Upper lobe of left lung (tissue), 6 donors: ENCODE measurements around the gene FMNL2. TPM values are rescaled to one million over a fixed set of nuclear protein-coding genes. Genes with fewer than 3 reads are reported as not detected.

Experiments
- ATAC-seq, 2 donors: fragments of 200-7000 bp; cut with Tn5 transposase; one replicate each; pipeline ENCODE4 v1.9.1; 2022; ENCODE audit warnings: mild to moderate bottlenecking in 2 of 2, moderate library complexity in 2 of 2; ENCODE audit not compliant: low FRiP score in 2 of 2
- DNase-seq, 2 donors: peaks; one replicate each; pipeline ENCODE4 v3.0.0-alpha.2; 2019 to 2020
- H3K27ac ChIP-seq, 4 donors: fragments of 200-600 bp; sonication (generic); one replicate each; pipeline ENCODE4 v1.5.1; 2016 to 2019
- H3K27me3 ChIP-seq, 4 donors: fragments of 200-600 bp; sonication (generic); one replicate each; pipeline ENCODE4 v1.5.1; 2017 to 2019
- H3K36me3 ChIP-seq, 4 donors: fragments of 200-600 bp; sonication (generic); one replicate each; pipeline ENCODE4 v1.5.1; 2016 to 2019
- H3K4me1 ChIP-seq, 4 donors: fragments of 200-600 bp; sonication (generic); one replicate each; pipeline ENCODE4 v1.5.1; 2018 to 2019
- H3K4me3 ChIP-seq, 4 donors: fragments of 200-600 bp; sonication (generic); one replicate each; pipeline ENCODE4 v1.5.1; 2017 to 2019; ENCODE audit warnings: mild to moderate bottlenecking in 2 of 4, moderate library complexity in 1 of 4
- H3K9me3 ChIP-seq, 4 donors: fragments of 200-600 bp; sonication (generic); one replicate each; pipeline ENCODE4 v1.5.1; 2018 to 2019
- EP300 ChIP-seq, 4 donors: sonication (generic); formaldehyde crosslinking; IDR thresholded peaks; one replicate each; pipeline ENCODE4 v1.5.1; 2017; ENCODE audit warnings: antibody characterized with exemption in 4 of 4, control low read depth in 2 of 4
- POLR2A ChIP-seq, 4 donors: fragments of 450-650 bp; IDR thresholded peaks; one replicate each; pipeline ENCODE4 v1.5.1; 2016 to 2017; ENCODE audit warnings: antibody characterized with exemption in 4 of 4, mild to moderate bottlenecking in 2 of 4
- POLR2AphosphoS5 ChIP-seq, 2 donors: sonication (generic); formaldehyde crosslinking; IDR thresholded peaks; one replicate each; pipeline ENCODE4 v1.5.1; 2017; ENCODE audit warnings: antibody characterized with exemption in 2 of 2
- WGBS, 2 donors: methylation state at CpG; one replicate each; pipeline ENCODE4 v1.1.5; 2017 to 2018; 5-methylcytosine and 5-hydroxymethylcytosine counted together
- total RNA-seq, 6 donors: library from RNA; depleted of rRNA in 4 of 6; stranded (reverse); fragments of >200 nt in 4 of 6; gene quantifications; one replicate each; pipeline versions ENCODE4 v1.1.0 to v1.2.1, GENCODE V29; 2016 to 2021
- TF ChIP-seq, protein P1 (sequence below), 6 experiments: fragments of 450-650 bp in 4 of 6; fragments of 200-600 bp in 2 of 6; sonication (generic) in 2 of 6; IDR thresholded peaks; one replicate each; pipeline ENCODE4 v1.5.1; 2016 to 2019; ENCODE audit warnings: antibody characterized with exemption in 6 of 6
- donor health status: DM: no; HTN: no; CAD: no; lungs with moderate emphysema.
- donor health status: DM: no; HTN: yes; CAD: no; lungs with severe emphysema.

Gene FMNL2
- total RNA-seq, 6 donors from 2014 or later = 49.9 to 160 (median 66.9) TPM

DNA sequence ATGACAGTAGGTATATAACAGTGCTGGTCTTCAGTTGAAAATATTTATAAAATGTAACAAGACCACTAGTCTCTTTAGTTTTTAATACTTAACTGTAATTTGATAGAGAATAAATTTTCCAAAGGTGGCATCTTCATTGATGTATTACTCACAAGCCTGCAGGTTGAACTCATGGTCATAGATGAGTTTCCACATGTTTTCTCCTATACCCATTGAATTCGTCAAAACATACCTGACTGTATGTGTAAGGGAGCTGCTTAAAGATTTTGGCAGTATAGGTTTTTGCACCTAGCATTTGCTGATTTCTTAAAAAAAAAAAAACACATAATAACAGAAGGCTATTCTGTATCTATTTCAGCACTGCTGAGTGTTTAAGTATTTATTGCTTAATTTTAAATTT, 112.9 kb downstream of the FMNL2 start:
- WGBS, 2 donors = 93 to 94% methylated on average over 1 of the region's 1 CpG
- Histone ChIP-seq H3K4me1 (peaks cover 0 to 23% (median 13%) of the 10 kb centered on the region in 4 donors), H3K4me3 (no peak overlapping the region), H3K27me3 (no peaks in the 10 kb centered on the region), H3K9me3 (no peaks in the 10 kb centered on the region), H3K36me3 (no peaks in the 10 kb centered on the region), H3K27ac (no peak overlapping the region)
- ATAC-seq (no peak), DNase-seq (no peak)
- TF ChIP-seq POLR2A (IDR thresholded peaks at IDR 0.05) (no peak), EP300 (IDR thresholded peaks at IDR 0.05) (no peak), POLR2AphosphoS5 (IDR thresholded peaks at IDR 0.05) (no peak)
- TF ChIP-seq, protein P1, sequence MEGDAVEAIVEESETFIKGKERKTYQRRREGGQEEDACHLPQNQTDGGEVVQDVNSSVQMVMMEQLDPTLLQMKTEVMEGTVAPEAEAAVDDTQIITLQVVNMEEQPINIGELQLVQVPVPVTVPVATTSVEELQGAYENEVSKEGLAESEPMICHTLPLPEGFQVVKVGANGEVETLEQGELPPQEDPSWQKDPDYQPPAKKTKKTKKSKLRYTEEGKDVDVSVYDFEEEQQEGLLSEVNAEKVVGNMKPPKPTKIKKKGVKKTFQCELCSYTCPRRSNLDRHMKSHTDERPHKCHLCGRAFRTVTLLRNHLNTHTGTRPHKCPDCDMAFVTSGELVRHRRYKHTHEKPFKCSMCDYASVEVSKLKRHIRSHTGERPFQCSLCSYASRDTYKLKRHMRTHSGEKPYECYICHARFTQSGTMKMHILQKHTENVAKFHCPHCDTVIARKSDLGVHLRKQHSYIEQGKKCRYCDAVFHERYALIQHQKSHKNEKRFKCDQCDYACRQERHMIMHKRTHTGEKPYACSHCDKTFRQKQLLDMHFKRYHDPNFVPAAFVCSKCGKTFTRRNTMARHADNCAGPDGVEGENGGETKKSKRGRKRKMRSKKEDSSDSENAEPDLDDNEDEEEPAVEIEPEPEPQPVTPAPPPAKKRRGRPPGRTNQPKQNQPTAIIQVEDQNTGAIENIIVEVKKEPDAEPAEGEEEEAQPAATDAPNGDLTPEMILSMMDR (IDR thresholded peaks at IDR 0.05) = no peak

DNA sequence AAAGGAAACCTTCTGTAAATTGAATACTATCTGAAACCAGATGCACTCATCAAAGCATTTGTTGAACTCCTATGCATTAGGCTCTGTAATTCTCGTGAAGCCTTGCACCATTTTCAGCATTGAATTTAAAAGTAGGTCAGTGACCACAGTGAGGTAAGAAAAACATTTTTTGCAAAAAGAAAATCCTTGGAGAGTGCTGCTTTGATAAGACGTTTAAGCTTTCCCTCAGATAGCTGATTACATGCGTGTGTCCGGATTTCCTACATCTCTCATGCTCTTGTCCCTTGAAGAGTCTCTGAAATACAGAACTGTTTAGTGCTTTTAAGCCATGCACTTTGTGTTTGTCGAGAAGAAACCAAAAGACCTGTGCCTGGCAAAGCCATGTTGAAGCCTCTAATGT, 113.6 kb downstream of the FMNL2 start:
- Histone ChIP-seq H3K36me3 (no peaks in the 10 kb centered on the region), H3K27me3 (no peaks in the 10 kb centered on the region), H3K9me3 (no peaks in the 10 kb centered on the region), H3K4me1 (peaks cover 0 to 19% (median 13%) of the 10 kb centered on the region in 4 donors), H3K27ac (no peak overlapping the region), H3K4me3 (no peak overlapping the region)
- DNase-seq = no peak
- WGBS, 2 donors = 82 to 88% methylated on average over 5 of the region's 5 CpGs
- no peak for ATAC-seq
- TF ChIP-seq EP300 (IDR thresholded peaks at IDR 0.05) (no peak), POLR2A (IDR thresholded peaks at IDR 0.05) (no peak), POLR2AphosphoS5 (IDR thresholded peaks at IDR 0.05) (no peak)
- TF ChIP-seq, protein P1 (IDR thresholded peaks at IDR 0.05) = no peak

DNA sequence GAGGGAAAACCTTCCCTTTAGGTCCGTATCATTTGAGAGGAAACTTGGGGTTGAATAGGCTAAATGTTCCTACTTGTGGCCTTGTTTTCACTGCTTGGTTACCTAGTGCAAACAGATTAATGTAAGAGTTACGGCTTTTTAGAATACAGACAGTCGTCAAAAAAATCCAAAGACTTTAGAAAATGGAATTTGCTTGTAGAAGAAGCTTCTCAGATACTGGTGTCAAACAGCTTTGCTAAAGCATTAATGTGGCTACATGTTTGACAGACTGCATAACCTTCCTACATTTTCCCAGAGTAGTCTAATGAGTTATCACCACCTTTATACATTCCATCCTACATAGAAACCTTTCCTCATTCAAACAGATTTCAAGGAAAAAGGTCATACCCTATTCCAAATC, 114.6 kb downstream of the FMNL2 start:
- Histone ChIP-seq H3K27ac (no peak overlapping the region), H3K4me1 (peaks cover 0 to 16% (median 10%) of the 10 kb centered on the region in 4 donors), H3K36me3 (no peaks in the 10 kb centered on the region), H3K9me3 (no peaks in the 10 kb centered on the region), H3K4me3 (no peak overlapping the region), H3K27me3 (no peaks in the 10 kb centered on the region)
- TF ChIP-seq, protein P1 (IDR thresholded peaks at IDR 0.05) = no peak
- no peak for TF ChIP-seq EP300 (IDR thresholded peaks at IDR 0.05)
- no peak for TF ChIP-seq POLR2AphosphoS5 (IDR thresholded peaks at IDR 0.05)
- no peak for TF ChIP-seq POLR2A (IDR thresholded peaks at IDR 0.05)
- DNase-seq (no peak), ATAC-seq (no peak)
- 66 to 78% methylated on average over 3 of the region's 3 CpGs for WGBS, 2 donors

DNA sequence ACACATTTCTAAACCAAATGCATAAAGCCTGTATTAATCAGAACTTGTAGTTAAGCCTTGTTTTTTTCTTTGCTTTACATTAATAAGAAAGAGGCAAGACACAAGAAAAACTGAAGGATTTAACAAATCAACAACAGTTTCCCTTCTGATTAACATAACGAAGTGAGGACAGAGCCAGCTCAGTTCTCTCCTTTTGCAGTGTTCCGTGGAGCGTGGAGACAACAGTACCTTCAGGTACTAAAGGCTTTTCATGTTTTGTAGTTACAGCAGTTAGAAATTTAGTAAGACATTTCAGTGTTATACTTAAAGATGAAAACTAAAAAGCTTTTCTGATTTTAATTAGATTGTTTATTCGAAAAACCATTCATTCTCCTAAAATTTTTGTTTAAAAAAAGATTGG, 115.2 kb downstream of the FMNL2 start:
- WGBS, 2 donors = 93 to 95% methylated on average over 4 of the region's 4 CpGs
- no peak overlapping the region for H3K4me3 ChIP-seq
- no peaks in the 10 kb centered on the region for H3K9me3 ChIP-seq
- TF ChIP-seq EP300 (IDR thresholded peaks at IDR 0.05) (no peak), POLR2A (IDR thresholded peaks at IDR 0.05) (no peak), POLR2AphosphoS5 (IDR thresholded peaks at IDR 0.05) (no peak)
- TF ChIP-seq, protein P1 (IDR thresholded peaks at IDR 0.05) = no peak
- H3K4me1 ChIP-seq = peaks cover 0 to 14% (median 8%) of the 10 kb centered on the region in 4 donors
- H3K27me3 ChIP-seq = no peaks in the 10 kb centered on the region
- no peak for DNase-seq
- H3K36me3 ChIP-seq = no peaks in the 10 kb centered on the region
- no peak for ATAC-seq
- H3K27ac ChIP-seq = no peak overlapping the region

DNA sequence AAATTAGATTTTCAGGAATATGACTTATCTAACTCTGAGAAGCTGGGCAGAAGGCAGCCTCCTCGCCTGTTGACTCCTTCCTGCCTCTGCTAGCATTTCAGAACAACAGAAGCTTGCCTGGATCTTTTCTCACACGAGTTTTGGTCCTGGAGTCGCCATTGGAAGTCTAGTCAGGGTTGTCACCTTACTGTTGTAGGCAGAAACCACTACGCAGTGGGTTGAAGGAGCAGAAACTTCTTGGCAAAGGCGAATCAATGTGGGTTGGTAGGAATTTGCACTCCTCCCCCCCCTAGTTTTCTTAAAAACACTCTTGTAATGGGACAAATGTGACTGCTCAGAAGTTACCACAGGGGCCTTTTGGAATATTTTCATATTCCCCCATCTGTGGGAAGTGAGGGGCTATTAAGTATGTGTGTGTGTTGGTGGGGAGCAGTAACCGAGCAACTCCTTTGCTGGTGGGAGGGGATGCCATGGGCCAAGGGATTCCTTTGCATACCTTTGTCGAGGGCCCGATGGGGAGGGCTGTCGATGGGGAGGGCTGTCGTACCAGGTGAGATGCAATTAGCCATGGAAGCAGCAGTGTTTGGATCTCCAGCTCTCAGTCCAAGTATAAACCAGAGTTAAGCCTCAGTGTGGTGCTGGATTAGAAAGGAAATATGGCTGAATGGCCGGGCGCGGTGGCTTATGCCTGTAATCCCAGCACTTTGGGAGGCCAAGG, 117.4 kb downstream of the FMNL2 start:
- Histone ChIP-seq H3K4me1 (no peaks in the 10 kb centered on the region), H3K27me3 (no peaks in the 10 kb centered on the region), H3K27ac (no peak overlapping the region), H3K4me3 (no peak overlapping the region), H3K9me3 (no peaks in the 10 kb centered on the region), H3K36me3 (no peaks in the 10 kb centered on the region)
- DNase-seq = no peak
- no peak for ATAC-seq
- 88 to 93% methylated on average over 13 of the region's 13 CpGs for WGBS, 2 donors
- TF ChIP-seq, protein P1 (IDR thresholded peaks at IDR 0.05) = no peak
- no peak for TF ChIP-seq POLR2AphosphoS5 (IDR thresholded peaks at IDR 0.05)
- no peak for TF ChIP-seq POLR2A (IDR thresholded peaks at IDR 0.05)
- no peak for TF ChIP-seq EP300 (IDR thresholded peaks at IDR 0.05)
